Stimulated activated CD4-positive, alpha-beta T cell treated with anti-CD3 and anti-CD28 coated beads, TNF-alpha, amount 100 ng/mL, for 4 hours (primary cell): ENCODE data around the gene CETN3.
"Not testable (repeated sequence)": the region's sequence is repeated elsewhere in the genome, so short reads cannot be mapped to it uniquely, and the experiment has no call there.

Source experiments
- DNase-seq, 3 experiments: peaks; one replicate each; pipeline ENCODE4 v3.0.0-alpha.2; 2020; ENCODE audit warnings: low read depth in 3 of 3

CETN3 gene

GRCh38 chr5:90383903-90384302 is 25.7 kb downstream of the CETN3 start:
- no peak for DNase-seq

DNA sequence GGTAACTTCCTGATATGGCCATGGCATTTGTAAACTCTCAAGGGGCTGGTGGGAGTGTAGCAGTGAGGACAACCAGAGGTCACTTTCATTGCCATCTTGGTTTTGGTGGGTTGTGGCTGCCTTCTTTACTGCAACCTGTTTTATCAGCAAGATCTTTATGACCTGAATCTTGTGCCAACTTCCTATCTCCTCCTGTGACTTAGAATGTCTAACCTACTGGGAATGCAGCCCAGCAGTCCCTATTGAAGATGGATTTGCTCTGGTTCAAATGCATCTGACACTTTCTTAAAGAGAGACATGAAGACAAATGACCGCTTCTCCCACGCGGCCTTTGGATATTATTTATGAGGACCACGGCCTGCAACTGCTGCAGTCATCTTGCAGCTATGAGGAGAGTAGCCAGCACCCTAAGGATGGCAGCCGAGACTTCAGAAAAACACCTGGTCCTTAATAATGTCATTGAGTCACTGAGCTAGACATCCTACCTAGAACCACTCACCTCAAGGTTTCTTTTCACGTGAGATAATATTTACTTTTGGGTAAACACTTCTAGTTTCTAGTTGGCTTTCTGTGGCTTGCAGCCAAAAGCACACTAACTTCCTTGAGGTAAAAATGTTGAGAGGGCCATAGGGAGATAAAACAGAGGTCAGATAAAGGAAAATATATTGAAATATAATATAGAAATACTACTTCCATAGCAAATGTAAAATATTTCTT is 28.2 kb downstream of the CETN3 start:
- DNase-seq, result no peak

DNA sequence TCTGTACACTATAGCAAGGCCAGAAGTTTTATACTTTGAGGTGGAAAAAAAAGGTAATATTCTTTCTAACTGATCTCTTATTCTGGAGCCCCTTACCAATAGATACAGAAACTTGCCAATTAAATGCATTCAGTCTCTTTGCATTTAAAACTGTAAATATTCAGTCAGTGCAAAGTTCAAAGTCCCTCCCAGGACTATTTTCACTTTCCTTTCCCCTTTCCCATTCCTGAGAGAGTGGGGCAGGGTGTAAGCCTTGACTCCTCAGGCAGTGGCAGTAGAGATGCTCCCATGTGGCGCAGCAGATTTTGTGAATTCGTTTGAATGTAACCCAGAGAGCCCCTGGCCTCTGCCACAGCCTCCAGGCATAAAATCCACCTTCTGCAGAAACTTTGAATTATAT is 29.9 kb downstream of the CETN3 start:
- no peak for DNase-seq

DNA sequence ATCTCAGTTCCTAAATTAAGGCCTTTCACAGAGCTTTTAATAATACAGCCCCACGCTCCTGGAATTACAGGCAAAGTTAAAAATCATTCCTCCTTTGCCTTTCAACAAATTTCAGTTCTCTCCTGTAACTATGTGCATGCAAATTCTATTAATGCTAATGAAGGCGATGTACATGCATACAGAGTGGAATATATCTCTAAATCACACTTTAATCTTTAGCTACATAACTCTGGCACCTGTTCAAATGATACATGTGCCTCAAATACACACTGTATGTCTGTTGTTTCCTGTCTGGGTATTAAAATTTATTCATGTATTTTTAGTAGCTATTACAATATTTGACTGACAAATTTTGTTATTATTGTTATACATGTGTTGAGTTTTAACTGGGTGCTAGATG is 30.8 kb downstream of the CETN3 start:
- no peak for DNase-seq

DNA sequence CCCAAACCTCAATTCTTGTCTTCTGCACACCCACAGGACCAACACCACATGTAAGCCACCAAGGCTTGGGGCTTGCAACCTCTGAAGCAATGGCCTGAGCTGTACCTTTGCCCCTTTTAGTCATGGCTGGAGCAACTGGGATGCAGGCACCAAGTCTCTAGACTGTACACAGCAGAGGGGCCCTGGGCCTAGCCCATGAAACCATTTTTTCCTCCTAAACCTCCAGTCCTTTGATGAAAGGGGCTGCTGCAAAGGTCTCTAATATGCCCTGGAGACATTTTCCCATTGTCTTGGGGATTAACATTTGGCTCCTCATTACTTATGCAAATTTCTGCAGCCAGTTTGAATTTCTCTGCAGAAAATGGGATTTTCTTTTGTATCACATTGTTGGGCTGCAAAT is 38.3 kb downstream of the CETN3 start:
- DNase-seq, result not testable (repeated sequence)

DNA sequence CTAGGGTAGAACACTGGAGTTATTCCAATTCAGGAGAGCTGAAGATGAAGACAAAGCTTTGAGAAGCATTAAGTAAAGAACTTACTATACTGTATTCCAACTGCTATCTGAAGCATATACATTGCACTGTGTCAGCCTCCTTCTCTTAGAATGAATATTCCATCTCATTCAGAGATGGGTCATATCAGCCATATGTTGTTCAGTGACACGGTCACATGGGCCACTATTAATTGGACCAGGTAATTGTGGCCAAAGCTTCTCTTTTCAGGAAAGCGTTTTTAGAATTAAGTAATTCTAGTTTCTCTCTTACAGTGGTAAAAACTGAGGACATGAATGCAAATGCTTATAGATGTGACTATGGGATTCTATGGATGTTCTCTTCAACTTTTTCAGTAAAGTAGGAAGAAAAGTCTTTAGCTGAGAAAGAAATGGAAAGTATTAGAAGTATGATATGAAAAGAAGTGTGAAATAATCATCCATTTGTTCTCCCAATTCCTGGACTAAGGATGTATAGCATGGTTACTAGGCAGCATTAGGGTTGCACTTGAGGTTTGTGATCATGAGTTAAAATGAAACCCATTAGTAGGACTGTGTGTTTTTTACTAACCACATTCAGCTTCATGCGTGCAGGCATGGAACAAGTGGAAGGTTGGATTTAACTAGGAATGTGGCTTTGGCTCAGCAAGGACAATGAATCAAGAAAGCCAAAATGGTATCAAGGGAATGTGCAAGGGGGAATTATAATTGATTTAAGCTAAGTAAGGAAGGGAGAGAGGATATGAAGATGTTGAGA is 40.9 kb downstream of the CETN3 start:
- DNase-seq, result no peak

DNA sequence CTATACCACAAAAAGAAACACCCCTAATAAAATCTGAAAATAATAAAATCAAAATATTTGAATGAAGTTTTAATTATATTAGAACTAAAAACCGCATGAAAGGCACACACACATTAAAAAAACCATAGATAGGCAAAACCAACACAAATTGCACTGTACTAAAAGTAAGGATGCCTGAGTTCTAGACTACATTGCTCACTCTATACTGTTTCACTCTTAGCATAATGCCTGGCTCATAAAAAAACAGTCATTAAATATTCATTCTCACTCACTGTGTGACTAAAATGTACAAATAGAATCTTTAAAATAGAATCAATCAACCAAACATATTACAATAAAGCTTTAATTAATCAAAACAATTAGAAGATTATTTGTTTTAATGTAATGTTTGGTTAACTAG is 41.7 kb downstream of the CETN3 start:
- no peak for DNase-seq

DNA sequence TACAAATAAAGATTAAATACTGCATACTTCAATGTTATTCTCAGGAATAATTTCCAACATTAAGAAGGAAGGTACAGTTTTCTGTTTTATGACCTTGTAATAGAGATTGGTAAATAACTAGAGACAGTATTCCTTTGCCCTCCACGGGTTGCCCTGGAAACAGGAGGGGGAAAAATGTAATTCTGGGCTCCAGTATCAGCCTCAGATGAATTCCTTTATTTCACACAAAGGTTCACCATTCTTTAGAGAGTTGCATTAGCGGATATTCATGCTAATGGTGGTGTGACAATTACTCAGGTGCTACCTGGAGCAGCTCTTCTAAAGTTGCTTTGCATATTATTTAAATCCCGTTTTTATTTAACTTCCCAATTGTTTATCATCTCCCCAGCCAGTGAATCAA is 42.6 kb downstream of the CETN3 start:
- DNase-seq, result no peak

DNA sequence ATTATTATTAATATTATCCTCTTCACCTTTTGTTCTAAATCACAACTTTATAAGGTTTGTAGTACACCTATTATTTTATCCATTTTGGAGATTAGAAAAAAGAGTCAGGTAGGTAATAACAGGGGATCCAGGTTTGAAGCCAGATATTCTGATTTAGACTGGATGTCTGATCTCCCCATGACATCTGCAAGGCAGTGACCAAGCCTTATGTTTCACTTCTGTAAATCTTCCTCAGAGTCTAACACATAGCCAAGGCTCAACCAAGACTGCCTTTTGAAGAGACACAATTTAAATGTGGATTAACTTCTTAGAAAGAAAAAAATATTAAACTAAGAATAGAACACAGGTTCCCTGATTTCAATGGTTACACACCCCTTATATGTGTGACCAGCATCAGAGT is 44.2 kb downstream of the CETN3 start:
- no peak for DNase-seq

GRCh38 chr5:90359073-90359920 is 50.3 kb downstream of the CETN3 start:
- no peak for DNase-seq

- DNase-seq, result no peak
Observed at GRCh38 chr5:90356622-90357021, 52.9 kb downstream of the CETN3 start.

- DNase-seq, result no peak
Observed at GRCh38 chr5:90356176-90356575, 53.4 kb downstream of the CETN3 start.

GRCh38 chr5:90355635-90356034 is 53.9 kb downstream of the CETN3 start:
- no peak for DNase-seq

DNA sequence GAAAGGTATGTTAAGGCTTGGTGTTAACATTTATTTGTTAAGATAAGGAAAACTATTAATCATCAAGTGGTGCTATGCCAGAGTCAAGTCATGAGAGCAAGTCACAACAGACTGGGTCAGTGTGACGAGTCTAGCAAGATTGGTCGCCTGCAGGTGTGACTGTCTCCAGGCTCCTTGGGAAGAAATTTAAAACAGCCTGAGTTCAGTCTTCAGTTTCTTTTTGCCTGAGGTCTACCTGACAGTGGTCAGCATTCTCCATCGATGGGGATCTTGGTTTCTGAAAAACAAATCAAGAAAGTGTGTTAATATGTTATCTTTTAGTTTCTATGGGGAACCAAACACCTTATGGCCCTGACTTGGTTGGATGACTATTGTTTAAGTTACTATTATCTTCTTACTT is 56.3 kb downstream of the CETN3 start:
- DNase-seq, result no peak

- no peak for DNase-seq
Observed at GRCh38 chr5:90351101-90351500, 58.5 kb downstream of the CETN3 start.

DNA sequence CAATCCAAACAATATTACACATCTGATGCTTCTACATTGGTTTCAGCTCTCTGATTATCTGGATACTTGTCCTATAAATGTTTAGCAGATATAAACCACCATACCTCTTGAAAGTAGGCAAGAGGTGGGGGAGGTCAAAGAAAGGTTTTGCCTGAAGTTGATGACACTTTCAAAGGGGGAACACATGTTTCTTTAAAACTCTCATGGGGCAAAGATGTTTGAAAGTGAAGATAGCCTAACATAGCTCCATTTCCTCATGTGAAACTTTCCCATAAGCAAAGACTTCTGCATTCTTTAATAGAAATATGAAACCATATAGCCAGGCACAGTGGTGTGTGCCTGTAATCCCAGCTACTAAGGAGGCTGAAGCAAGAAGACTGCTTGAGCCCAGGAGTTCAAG is 62.1 kb downstream of the CETN3 start:
- no peak for DNase-seq

- no peak for DNase-seq
Observed at GRCh38 chr5:90345684-90346083, 63.9 kb downstream of the CETN3 start.

DNA sequence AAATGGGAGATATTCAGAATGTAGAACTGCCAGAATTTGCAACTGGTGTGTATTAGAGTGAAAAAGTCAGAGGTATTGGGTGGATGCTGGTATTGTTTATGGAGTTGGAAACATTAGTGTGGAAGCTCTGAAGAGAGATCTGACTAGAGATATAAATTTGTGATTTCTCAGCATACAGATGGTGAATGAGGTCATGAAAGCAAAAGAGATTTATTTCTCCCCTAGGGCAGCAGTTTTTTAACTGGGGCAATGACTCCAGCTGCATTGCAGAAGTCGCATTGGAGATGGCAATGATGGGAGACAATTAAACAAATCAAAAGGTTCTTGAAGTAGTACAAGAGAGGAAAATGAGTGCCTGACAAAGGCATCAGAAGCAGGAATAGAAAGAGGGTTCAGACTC is 64.9 kb downstream of the CETN3 start:
- DNase-seq, result no peak

- not testable (repeated sequence) for DNase-seq
Observed at GRCh38 chr5:90343731-90344130, 65.8 kb downstream of the CETN3 start.

- no peak for DNase-seq
Observed at GRCh38 chr5:90342576-90342975, 67.0 kb downstream of the CETN3 start.
